ENCODE measurements around the gene KIDINS220. TPM values are rescaled to one million over a fixed set of nuclear protein-coding genes. Genes with fewer than 3 reads are reported as not detected.

Gene KIDINS220
- total and polyA plus RNA-seq, 8 donors, result 60.5 to 113 (median 95.0) TPM

- DNase-seq (no peak), ATAC-seq (no peak)
- H3K4me1 ChIP-seq, result peaks cover 0 to 33% of the 10 kb centered on the region in 2 donors
- H3K36me3 ChIP-seq, result peaks cover 0 to 18% of the 10 kb centered on the region in 2 donors
- H3K27me3 ChIP-seq, result no peaks in the 10 kb centered on the region
- intact Hi-C loops (cut with DNase I), result no loop called here
- H3K4me3 ChIP-seq, result no peak overlapping the region
- no peak overlapping the region for H3K27ac ChIP-seq
- no peaks in the 10 kb centered on the region for H3K9me3 ChIP-seq
- TF ChIP-seq CTCF (IDR thresholded peaks at IDR 0.05), result no peak
Observed at GRCh38 chr2:8827729-8828128, 9.7 kb downstream of the KIDINS220 start.

GRCh38 chr2:8822218-8822617 is 15.2 kb downstream of the KIDINS220 start:
- Histone ChIP-seq H3K27ac (peak overlapping the region; percentile 64 to 76), H3K9me3 (no peaks in the 10 kb centered on the region), H3K4me3 (no peak overlapping the region), H3K4me1 (peaks cover 7 to 23% of the 10 kb centered on the region in 2 donors), H3K36me3 (peaks cover 0 to 43% of the 10 kb centered on the region in 2 donors), H3K27me3 (no peaks in the 10 kb centered on the region)
- DNase-seq (peak in 1 of 4 donors; percentile 49), ATAC-seq (peak; percentile 86)
- intact Hi-C loops (cut with DNase I), result no loop called here
- no peak for TF ChIP-seq CTCF (IDR thresholded peaks at IDR 0.05)

- H3K27ac ChIP-seq, result peak overlapping the region; percentile 64 to 76
- H3K4me3 ChIP-seq, result no peak overlapping the region
- intact Hi-C loops (cut with DNase I), result no loop called here
- no peak for TF ChIP-seq CTCF (IDR thresholded peaks at IDR 0.05)
- H3K4me1 ChIP-seq, result peaks cover 7 to 23% of the 10 kb centered on the region in 2 donors
- peaks cover 0 to 47% of the 10 kb centered on the region in 2 donors for H3K36me3 ChIP-seq
- ATAC-seq (peak; percentile 90), DNase-seq (peak in 3 of 4 donors; percentile 29 to 53 (median 41))
- no peaks in the 10 kb centered on the region for H3K9me3 ChIP-seq
- H3K27me3 ChIP-seq, result no peaks in the 10 kb centered on the region
Observed at GRCh38 chr2:8821276-8822217, 15.9 kb downstream of the KIDINS220 start.

- no peak for TF ChIP-seq CTCF (IDR thresholded peaks at IDR 0.05)
- Histone ChIP-seq H3K36me3 (peaks cover 0 to 54% of the 10 kb centered on the region in 2 donors), H3K4me3 (no peak overlapping the region), H3K27ac (no peak overlapping the region), H3K27me3 (no peaks in the 10 kb centered on the region), H3K4me1 (peaks cover 7 to 23% of the 10 kb centered on the region in 2 donors), H3K9me3 (no peaks in the 10 kb centered on the region)
- ATAC-seq (no peak), DNase-seq (no peak)
- intact Hi-C loops (cut with DNase I), result no loop called here
Observed at GRCh38 chr2:8819948-8820347, 17.5 kb downstream of the KIDINS220 start.

- ATAC-seq, result no peak
- no peaks in the 10 kb centered on the region for H3K9me3 ChIP-seq
- no peak for TF ChIP-seq CTCF (IDR thresholded peaks at IDR 0.05)
- peaks cover 7 to 23% of the 10 kb centered on the region in 2 donors for H3K4me1 ChIP-seq
- no peak overlapping the region for H3K27ac ChIP-seq
- H3K27me3 ChIP-seq, result no peaks in the 10 kb centered on the region
- H3K4me3 ChIP-seq, result no peak overlapping the region
- H3K36me3 ChIP-seq, result peaks cover 0 to 54% of the 10 kb centered on the region in 2 donors
- no peak for DNase-seq
- intact Hi-C loops (cut with DNase I), result no loop called here
Observed at GRCh38 chr2:8819194-8819593, 18.2 kb downstream of the KIDINS220 start.

Data from left lung (tissue), 10 donors.